ENCODE data around the gene L1TD1.

L1TD1 gene

DNA sequence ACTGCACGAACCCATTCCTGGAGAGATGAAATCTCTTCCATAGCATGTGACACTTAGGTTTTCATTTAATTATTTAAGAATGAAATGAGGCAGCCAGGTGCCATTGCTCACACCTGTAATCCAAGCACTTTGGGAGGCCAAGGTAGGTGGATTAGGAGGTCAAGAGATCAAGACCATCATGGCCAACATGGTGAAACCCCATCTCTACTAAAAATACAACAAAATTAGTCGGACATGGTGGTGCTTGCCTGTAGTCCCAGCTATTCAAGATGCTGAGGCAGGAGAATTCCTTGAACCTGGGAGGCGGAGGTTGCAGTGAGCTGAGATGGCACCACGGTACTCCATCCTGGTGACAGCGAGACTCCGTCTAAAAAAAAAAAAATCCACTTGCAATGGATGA lies 17.8 kb downstream of the L1TD1 start:
- no peak for TF ChIP-seq POLR2AphosphoS5 (IDR thresholded peaks at IDR 0.05; ENCODE audit: low read depth, low read length)
- TF ChIP-seq FOXP2 (optimal IDR thresholded peaks at IDR 0.05; ENCODE audit: borderline replicate concordance, extremely low read depth, extremely low read length, insufficient read depth), result no peak
- no peak for TF ChIP-seq SIN3A (IDR thresholded peaks at IDR 0.05; ENCODE audit: borderline replicate concordance, insufficient read depth, low read length)

DNA sequence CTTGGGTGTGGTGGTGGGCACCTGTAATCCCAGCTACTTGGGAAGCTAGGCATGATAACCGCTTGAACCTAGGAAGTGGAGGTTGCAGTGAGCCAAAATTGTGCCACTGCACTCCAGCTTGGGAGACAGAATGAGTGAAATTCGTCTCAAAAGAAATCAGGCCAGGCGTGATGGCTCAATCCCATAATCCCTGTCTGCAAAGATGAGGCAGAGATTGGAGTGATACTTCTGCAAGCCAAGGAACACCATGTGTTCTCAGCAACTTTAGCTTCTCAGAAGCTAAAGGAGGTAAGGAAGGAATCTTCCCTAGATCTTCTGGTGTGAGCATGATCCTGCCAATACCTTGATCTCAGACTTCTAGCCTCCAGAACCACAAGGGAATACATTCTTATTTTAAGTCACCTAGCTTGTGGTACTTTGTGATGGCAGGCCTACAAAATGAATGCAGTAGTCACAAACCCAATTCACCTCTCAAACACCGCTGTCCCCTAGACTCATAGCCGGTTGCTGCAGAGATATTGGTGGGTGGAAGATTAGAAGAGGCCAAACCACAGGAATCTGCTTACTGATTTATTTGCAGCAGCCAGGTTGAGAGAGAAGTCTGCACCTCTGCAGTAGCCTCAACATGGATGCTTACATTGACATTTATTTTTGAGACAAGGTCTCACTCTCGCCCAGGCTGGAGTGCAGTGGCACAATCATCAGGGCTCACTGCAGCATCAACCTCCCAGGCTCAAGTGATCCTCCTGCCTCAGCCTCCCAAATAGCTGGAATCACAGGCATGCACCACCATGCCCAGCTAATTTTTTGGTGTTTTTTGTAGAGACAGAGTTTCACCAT lies 18.6 kb downstream of the L1TD1 start:
- TF ChIP-seq, protein P1, sequence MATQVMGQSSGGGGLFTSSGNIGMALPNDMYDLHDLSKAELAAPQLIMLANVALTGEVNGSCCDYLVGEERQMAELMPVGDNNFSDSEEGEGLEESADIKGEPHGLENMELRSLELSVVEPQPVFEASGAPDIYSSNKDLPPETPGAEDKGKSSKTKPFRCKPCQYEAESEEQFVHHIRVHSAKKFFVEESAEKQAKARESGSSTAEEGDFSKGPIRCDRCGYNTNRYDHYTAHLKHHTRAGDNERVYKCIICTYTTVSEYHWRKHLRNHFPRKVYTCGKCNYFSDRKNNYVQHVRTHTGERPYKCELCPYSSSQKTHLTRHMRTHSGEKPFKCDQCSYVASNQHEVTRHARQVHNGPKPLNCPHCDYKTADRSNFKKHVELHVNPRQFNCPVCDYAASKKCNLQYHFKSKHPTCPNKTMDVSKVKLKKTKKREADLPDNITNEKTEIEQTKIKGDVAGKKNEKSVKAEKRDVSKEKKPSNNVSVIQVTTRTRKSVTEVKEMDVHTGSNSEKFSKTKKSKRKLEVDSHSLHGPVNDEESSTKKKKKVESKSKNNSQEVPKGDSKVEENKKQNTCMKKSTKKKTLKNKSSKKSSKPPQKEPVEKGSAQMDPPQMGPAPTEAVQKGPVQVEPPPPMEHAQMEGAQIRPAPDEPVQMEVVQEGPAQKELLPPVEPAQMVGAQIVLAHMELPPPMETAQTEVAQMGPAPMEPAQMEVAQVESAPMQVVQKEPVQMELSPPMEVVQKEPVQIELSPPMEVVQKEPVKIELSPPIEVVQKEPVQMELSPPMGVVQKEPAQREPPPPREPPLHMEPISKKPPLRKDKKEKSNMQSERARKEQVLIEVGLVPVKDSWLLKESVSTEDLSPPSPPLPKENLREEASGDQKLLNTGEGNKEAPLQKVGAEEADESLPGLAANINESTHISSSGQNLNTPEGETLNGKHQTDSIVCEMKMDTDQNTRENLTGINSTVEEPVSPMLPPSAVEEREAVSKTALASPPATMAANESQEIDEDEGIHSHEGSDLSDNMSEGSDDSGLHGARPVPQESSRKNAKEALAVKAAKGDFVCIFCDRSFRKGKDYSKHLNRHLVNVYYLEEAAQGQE (IDR thresholded peaks at IDR 0.05; ENCODE audit: insufficient read depth in 1 of 2, low read depth in 2 of 2, low read length in 2 of 2), result no peak
- TF ChIP-seq FOXP2 (optimal IDR thresholded peaks at IDR 0.05; ENCODE audit: borderline replicate concordance, extremely low read depth, extremely low read length, insufficient read depth) (no peak), POLR2AphosphoS5 (IDR thresholded peaks at IDR 0.05; ENCODE audit: low read depth, low read length) (no peak), SIN3A (IDR thresholded peaks at IDR 0.05; ENCODE audit: borderline replicate concordance, insufficient read depth, low read length) (no peak), TAF1 (IDR thresholded peaks at IDR 0.05; ENCODE audit: borderline replicate concordance, insufficient read depth, low read length) (no peak)

DNA sequence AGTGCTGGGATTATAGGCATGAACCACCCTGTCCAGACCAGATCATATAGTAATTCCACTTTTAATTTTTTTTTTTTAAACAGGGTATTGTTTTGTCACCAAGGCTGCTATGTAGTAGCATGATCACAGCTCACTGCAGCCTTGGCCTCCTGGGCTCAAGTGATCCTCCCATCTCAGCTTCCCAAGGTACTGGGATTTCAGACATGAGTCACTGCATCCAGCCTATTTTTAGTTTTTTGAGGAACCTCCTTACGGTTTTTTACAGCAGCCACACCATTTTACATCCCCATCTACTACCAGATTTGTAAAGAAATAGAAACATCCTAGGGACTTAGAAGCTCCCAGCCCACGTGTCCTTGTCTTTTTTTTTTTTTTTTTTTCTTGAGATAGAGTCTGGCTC lies 24.0 kb downstream of the L1TD1 start:
- TF ChIP-seq, protein P1 (IDR thresholded peaks at IDR 0.05; ENCODE audit: insufficient read depth in 1 of 2, low read depth in 2 of 2, low read length in 2 of 2), result no peak
- TF ChIP-seq SIN3A (IDR thresholded peaks at IDR 0.05; ENCODE audit: borderline replicate concordance, insufficient read depth, low read length), result no peak
- TF ChIP-seq POLR2AphosphoS5 (IDR thresholded peaks at IDR 0.05; ENCODE audit: low read depth, low read length), result no peak
- no peak for TF ChIP-seq FOXP2 (optimal IDR thresholded peaks at IDR 0.05; ENCODE audit: borderline replicate concordance, extremely low read depth, extremely low read length, insufficient read depth)
- TF ChIP-seq TAF1 (IDR thresholded peaks at IDR 0.05; ENCODE audit: borderline replicate concordance, insufficient read depth, low read length), result no peak

DNA sequence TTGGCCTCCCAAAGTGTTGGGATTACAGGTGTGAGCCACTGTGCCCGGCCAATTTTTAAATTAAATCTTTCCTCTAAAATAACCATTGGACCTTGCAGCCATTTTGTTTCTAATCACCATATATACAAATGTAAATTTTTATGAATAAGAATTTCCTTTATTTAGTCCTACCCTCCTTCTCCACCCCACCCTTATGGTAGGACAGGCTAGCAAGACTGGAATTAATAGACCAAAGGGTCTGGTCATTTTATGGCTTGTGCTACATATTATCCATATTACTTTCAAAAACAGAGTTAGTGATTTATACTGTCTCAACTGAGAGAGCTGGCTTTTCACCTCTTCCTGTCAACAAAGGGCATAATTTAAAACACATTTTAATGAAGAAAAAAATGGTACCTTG lies 26.5 kb downstream of the L1TD1 start:
- TF ChIP-seq TAF1 (IDR thresholded peaks at IDR 0.05; ENCODE audit: borderline replicate concordance, insufficient read depth, low read length), result no peak
- TF ChIP-seq, protein P1 (IDR thresholded peaks at IDR 0.05; ENCODE audit: insufficient read depth in 1 of 2, low read depth in 2 of 2, low read length in 2 of 2), result no peak
- TF ChIP-seq POLR2AphosphoS5 (IDR thresholded peaks at IDR 0.05; ENCODE audit: low read depth, low read length), result no peak
- no peak for TF ChIP-seq FOXP2 (optimal IDR thresholded peaks at IDR 0.05; ENCODE audit: borderline replicate concordance, extremely low read depth, extremely low read length, insufficient read depth)
- TF ChIP-seq SIN3A (IDR thresholded peaks at IDR 0.05; ENCODE audit: borderline replicate concordance, insufficient read depth, low read length), result no peak

DNA sequence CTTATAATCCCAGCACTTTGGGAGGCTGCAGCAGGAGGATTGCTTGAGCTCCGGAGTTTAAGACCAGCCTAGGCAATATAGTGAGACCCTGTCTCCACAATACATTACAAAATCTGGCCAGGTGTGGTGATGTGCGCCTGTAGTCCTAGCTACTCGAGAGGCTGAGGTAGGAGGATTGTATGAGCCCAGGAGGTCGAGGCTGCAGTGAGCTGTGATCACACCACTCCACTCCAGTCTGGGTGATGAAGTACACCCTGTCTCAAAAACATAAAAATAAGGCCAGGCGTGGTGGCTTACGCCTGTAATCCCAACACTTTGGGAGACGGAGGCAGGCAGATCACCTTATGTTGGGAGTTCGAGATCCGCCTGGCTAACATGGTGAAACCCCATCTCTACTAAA lies 27.7 kb downstream of the L1TD1 start:
- TF ChIP-seq POLR2AphosphoS5 (IDR thresholded peaks at IDR 0.05; ENCODE audit: low read depth, low read length), result no peak
- TF ChIP-seq FOXP2 (optimal IDR thresholded peaks at IDR 0.05; ENCODE audit: borderline replicate concordance, extremely low read depth, extremely low read length, insufficient read depth), result no peak
- TF ChIP-seq, protein P1 (IDR thresholded peaks at IDR 0.05; ENCODE audit: insufficient read depth in 1 of 2, low read depth in 2 of 2, low read length in 2 of 2), result no peak
- no peak for TF ChIP-seq TAF1 (IDR thresholded peaks at IDR 0.05; ENCODE audit: borderline replicate concordance, insufficient read depth, low read length)
- no peak for TF ChIP-seq SIN3A (IDR thresholded peaks at IDR 0.05; ENCODE audit: borderline replicate concordance, insufficient read depth, low read length)

Data from PFSK-1 (cell line).